GM11168 (cell line): ENCODE results near the gene CCL27.

Source experiments
- in situ Hi-C: fragments of 300-500 bp; cut with MboI; formaldehyde crosslinking; loops from one replicate; pipeline ENCODE4 v1.12.0; 2022; ENCODE audit warnings: low sequenced_read_pairs; ENCODE audit not compliant: unreplicated experiment

Gene CCL27

GRCh38 chr9:34628656-34629490 lies 33.6 kb downstream of the CCL27 start, which contains the start of gene ARID3C:
Gene ARID3C, minus strand, starts transcription at chr9:34629066. Its CDS starts 1,052 bp downstream, at chr9:34628014.
- in situ Hi-C loops: no loop called here

DNA sequence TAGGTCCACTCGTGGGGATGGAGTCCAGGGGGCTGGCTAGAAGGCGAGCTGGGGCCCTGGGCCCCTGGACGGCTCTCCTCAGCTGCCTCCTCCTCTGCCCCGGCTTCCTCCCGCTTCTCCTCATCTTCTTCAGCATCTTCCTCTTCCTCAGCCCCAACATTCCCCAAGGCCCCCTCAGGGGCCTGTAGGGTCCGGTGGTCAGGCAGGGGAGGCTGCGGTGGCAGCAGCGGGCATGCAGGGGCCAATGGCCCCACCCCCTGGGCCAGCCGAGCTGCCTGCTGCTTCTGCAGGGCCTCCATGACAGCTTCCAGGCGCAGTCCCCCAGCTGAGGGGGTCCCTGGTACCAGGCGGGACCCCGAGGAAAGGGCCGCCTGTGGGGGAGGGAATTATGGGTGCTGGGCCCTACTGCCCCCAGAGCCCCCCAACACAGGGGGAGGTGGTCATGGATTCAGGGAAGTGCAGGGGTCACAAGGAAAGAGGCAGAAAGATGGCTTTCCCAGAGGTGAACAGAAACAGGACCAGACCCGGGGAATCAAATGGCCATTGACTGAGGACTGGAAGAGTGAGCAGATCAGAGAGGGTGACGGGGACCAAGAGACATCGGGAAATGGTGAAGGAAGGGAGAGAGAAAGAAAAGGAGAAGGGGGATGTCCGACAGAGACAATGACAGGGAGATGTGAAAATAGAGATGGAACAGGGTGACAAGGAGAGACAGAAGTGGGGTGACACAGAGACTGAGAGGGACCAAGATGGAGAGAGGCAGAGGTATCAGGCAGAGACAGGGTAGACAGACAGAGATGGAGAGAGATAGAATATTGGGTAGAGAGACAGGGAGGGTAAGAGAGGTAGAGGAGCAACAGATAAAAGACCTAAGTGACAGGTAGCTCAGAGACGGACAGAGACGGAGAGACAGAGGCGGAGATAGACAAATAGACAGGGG lies 34.5 kb downstream of the CCL27 start:
- in situ Hi-C loops: no loop called here

DNA sequence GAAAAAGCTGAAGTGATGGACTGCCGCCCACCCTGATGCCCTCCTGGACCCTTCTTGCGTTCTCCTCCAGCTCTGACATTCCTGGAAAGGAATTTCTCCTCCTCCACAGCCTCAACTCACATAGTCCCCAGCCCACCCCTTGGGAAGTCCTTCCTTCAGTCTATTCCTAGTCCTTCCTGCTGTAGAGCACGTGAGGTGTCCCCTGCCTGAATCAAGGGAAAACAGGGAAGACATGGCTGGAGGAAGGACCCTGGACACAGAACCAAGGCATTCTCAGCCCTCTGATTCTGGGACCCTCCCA lies 37.3 kb downstream of the CCL27 start:
- in situ Hi-C loops: no loop called here

DNA sequence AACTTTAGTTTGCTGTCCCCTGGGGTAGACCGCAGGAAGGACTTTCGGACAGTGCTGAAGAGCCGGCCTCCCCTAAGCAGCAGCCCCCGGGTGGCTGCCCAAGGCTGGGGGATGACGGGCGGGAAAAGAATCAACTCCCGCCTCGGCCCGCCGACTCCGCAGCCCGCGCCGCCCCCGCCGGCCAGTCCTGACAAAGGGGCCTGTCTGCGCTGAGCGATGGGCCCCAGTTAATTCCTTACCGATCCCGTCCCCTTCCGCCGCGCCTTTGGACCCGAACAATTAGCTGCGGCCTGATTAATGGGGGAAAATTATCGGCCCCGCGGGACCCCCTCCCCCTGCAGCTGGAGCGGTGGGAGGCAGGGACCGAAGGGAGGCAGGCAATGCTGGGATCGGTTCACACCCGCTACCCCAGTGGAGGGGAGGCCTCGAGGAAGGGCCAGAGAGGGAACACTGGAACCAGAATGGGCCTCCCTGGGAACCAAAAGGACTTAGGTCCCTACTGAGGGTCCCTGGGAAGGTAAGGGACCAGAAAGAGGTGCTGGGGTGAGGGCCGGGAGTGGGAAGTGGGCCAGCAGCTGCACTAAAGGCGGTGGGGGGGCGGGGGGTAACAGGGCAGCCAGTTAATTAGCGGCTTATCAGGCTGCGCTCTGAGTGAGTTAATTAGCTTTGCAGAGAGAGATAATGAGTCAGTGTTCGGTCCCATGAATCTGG lies 37.8 kb downstream of the CCL27 start:
- in situ Hi-C loops: no loop called here

DNA sequence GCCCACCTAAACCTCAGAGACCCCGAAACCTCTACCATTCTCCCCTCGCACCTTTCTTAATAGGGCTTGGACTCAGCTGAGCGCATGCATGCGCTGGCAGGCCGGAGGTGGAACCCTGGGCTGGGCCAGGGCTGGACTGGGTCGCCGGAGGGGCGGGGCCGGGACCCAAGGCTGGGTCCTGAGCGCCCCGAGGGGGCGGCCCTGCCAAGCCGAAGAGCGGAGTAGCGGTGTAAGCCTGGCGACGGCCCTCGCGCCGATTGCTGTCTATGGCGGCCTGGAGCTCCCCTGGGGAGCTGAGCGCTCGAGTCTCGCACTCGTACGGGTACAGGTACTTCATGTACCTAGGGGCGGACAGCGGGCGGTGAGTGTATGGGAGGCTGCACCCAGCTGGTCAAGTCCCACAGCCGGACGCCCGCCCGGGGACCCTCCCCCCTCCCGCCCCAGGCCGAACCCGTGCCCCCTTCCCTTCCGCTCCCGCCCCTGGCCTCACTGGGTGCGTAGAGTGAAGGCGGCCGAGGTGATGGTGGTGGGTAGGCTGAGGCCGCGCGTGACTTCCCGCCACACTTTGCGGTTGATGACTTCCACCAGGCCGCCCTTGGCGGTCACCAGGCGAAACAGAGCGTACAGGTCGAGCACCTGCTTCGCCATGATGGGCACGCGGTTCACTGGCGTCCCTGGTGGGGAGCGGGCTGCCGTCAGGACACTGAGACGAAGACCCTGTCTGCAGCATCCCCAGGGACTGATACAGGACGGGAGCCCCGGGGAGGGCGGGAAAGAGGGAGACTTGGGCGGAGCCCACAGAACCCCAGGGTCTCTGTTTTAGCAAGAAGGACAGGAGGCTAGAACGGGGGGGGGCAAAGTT lies 38.9 kb downstream of the CCL27 start:
- in situ Hi-C loops: no loop called here

DNA sequence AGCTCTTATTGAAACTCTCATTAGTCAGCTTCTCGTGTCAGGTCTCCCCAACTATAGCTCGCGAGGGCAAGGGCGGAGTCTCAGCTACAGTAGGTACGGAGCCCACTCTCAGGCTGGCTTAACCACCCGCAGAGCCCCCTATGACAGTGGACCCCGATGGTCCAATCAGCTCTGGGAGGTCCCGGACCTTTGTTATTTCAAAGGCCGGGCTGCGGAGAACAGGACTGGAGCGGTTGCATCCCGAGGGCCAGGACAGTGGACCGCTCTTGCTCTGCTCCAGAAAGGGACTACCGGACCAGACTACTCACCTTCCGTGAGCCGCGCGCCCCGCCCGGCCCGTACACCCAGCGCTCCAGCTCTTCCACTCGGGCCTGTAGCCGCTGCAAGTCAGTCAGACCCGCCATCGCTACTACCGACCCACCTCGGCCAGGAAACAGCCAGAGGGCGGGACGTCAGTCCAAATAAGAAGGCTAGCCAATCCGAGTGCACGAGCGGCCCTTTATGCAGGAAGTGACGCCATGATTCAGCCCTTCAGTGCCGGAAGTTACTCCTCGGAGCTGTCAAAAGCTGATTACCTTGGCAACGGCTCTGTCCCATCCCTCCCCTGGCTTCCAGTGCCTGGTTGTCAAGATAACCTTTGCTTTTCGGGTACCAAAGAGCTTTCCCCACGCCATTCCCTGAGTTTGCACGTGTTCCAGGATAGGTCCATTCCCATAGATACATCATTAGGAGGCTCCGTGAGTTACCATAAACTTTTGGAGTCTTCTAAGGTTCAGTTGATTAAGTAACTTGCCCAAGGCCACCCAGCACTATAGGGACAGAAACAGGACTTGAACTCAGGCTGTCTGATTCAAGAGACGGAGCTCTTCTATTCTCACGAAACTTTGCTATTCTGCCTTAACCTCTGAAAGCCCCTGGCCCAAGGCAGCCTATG lies 42.1 kb downstream of the CCL27 start, which contains the start of gene DCTN3:
Gene DCTN3, minus strand, starts transcription at position 435 of the 934 bp plus-strand sequence. Its CDS starts 31 bp downstream, at position 404.
- in situ Hi-C loops: no loop called here

- in situ Hi-C loops: no loop called here
Observed at GRCh38 chr9:34615132-34615531, 47.3 kb downstream of the CCL27 start.

GRCh38 chr9:34612788-34613390 lies 49.6 kb downstream of the CCL27 start:
- in situ Hi-C loops: no loop called here
